RWPE2 (cell line): ENCODE measurements around the gene ERBB4.
A peak's percentile ranks its signal among the peaks of the same experiment; 100 is the strongest.

ENCODE experiments used
- ATAC-seq: fragments of 200-7000 bp; cut with Tn5 transposase; 3 replicates; pipeline ENCODE4 v1.9.1; 2021; ENCODE audit warnings: low read depth
- DNase-seq: peaks from one replicate; pipeline ENCODE4 v3.0.0-alpha.2; 2020; ENCODE audit warnings: low spot score
- H3K27ac ChIP-seq: fragments of 450-650 bp; 2 replicates; pipeline ENCODE4 v1.5.1; 2017; ENCODE audit warnings: mild to moderate bottlenecking; ENCODE audit not compliant: poor library complexity, severe bottlenecking
- H3K27me3 ChIP-seq: fragments of 250-450 bp; sonication (Bioruptor Pico); 2 replicates; pipeline ENCODE4 v1.5.1; 2021; ENCODE audit warnings: mild to moderate bottlenecking, moderate library complexity; ENCODE audit not compliant: insufficient read depth, poor library complexity, severe bottlenecking
- H3K36me3 ChIP-seq: fragments of 250-450 bp; sonication (Bioruptor Pico); 2 replicates; pipeline ENCODE4 v1.5.1; 2020; ENCODE audit warnings: low read depth, mild to moderate bottlenecking, moderate library complexity
- H3K4me1 ChIP-seq: fragments of 250-450 bp; sonication (Bioruptor Pico); 2 replicates; pipeline ENCODE4 v1.5.1; 2021; ENCODE audit warnings: mild to moderate bottlenecking, moderate library complexity; ENCODE audit not compliant: insufficient read depth, poor library complexity, severe bottlenecking
- H3K4me3 ChIP-seq: fragments of 250-450 bp; sonication (Bioruptor Pico); 2 replicates; pipeline ENCODE4 v1.5.1; 2021; ENCODE audit warnings: mild to moderate bottlenecking, moderate library complexity; ENCODE audit not compliant: severe bottlenecking
- H3K9me3 ChIP-seq: fragments of 250-450 bp; sonication (Bioruptor Pico); 2 replicates; pipeline ENCODE4 v1.5.1; 2021; ENCODE audit warnings: mild to moderate bottlenecking, moderate library complexity; ENCODE audit not compliant: severe bottlenecking
- TF ChIP-seq, protein P1 (sequence below): fragments of 450-650 bp; IDR thresholded peaks from one replicate; pipeline ENCODE4 v1.5.1; 2017; ENCODE audit warnings: mild to moderate bottlenecking, moderate library complexity; ENCODE audit not compliant: poor library complexity, severe bottlenecking

Gene ERBB4

DNA sequence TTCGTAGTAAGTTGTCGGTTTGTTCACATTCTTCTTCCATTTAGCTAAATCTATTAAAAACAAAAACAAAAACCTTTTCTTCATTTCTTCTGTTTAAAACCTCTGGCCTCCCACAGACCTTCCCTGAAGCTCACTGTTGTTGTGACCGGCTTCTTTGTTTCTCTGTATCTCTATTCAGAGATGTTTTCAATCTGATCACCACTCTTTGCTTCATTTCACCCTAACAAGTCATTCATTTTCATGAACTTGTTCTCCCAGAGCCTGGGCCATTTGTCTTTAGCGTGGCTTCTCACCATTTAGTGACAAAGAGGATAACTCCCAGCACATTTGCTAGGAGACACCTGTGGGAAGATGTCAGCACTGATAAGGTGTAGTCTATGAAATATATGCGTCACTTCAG is 794.2 kb downstream of the ERBB4 start:
- H3K27ac ChIP-seq = no peak overlapping the region
- ATAC-seq = no peak
- H3K9me3 ChIP-seq = no peaks in the 10 kb centered on the region
- no peaks in the 10 kb centered on the region for H3K36me3 ChIP-seq
- TF ChIP-seq, protein P1, sequence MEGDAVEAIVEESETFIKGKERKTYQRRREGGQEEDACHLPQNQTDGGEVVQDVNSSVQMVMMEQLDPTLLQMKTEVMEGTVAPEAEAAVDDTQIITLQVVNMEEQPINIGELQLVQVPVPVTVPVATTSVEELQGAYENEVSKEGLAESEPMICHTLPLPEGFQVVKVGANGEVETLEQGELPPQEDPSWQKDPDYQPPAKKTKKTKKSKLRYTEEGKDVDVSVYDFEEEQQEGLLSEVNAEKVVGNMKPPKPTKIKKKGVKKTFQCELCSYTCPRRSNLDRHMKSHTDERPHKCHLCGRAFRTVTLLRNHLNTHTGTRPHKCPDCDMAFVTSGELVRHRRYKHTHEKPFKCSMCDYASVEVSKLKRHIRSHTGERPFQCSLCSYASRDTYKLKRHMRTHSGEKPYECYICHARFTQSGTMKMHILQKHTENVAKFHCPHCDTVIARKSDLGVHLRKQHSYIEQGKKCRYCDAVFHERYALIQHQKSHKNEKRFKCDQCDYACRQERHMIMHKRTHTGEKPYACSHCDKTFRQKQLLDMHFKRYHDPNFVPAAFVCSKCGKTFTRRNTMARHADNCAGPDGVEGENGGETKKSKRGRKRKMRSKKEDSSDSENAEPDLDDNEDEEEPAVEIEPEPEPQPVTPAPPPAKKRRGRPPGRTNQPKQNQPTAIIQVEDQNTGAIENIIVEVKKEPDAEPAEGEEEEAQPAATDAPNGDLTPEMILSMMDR = no peak
- H3K4me1 ChIP-seq = no peaks in the 10 kb centered on the region
- no peak overlapping the region for H3K4me3 ChIP-seq
- DNase-seq = no peak
- no peaks in the 10 kb centered on the region for H3K27me3 ChIP-seq

DNA sequence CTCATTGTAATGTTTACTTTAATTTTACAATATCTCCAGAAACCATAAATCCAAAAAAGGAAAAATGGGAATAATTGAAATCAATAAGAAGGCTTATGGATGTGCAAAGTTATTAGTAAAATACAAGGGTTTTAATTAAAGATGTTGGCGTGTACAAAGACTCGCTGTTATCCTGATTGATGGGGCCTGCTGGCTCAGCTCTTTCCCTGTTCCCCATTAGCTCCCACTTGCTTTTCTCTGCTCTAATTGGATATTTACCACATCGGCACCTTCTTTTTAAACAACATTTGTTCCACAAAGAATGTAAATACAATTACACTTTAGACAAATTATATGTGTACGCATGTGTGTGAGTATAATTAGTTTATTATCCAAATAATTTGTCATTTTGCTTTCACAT is 796.6 kb downstream of the ERBB4 start:
- TF ChIP-seq, protein P1 = no peak
- ATAC-seq = no peak
- Histone ChIP-seq H3K36me3 (no peaks in the 10 kb centered on the region), H3K9me3 (no peaks in the 10 kb centered on the region), H3K27ac (no peak overlapping the region), H3K4me3 (no peak overlapping the region), H3K4me1 (peaks cover 7% of the 10 kb centered on the region), H3K27me3 (no peaks in the 10 kb centered on the region)
- no peak for DNase-seq

DNA sequence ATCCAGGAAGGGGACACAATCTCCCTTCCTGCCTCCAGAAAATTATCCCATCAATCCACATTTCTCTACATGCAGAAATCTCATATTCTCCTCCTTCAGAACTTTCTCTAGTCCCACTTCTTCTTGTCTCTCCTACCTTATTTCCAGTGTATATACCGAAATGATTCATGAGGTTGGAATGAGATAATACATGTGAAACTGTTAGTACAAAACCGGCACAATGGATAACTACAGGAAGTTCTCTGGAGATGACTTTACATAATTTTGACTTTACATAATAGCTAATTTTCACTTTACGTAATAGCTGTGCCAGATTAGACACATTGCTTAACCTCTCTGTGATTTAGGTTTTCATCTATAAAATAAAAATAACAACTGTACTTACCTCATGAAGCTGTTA is 801.3 kb downstream of the ERBB4 start:
- Histone ChIP-seq H3K9me3 (no peaks in the 10 kb centered on the region), H3K36me3 (no peaks in the 10 kb centered on the region), H3K4me3 (no peak overlapping the region), H3K27me3 (no peaks in the 10 kb centered on the region), H3K27ac (no peak overlapping the region), H3K4me1 (peaks cover 7% of the 10 kb centered on the region)
- TF ChIP-seq, protein P1 = no peak
- DNase-seq (no peak), ATAC-seq (peak; percentile 61; the same call in 2 of the 3 replicates)

DNA sequence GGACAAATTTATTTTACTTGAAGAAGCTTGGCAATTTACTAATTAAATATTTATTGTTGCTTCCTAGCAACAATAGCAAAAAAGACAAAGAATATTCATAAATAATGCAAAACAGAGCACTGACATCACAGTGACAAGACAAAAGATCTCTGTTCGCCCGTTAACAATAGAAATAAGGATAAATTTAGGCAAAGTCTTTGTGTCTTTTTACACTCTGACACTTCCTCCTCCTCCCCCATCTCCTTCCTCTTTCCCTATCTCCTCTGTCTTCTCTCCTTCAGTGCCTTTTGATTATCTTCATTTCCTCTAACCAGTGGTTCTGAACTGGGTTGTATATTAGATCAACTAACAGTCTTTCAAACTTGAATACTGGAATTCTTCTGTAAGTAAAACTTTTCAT is 808.4 kb downstream of the ERBB4 start:
- no peaks in the 10 kb centered on the region for H3K4me1 ChIP-seq
- ATAC-seq (no peak), DNase-seq (no peak)
- no peak overlapping the region for H3K27ac ChIP-seq
- no peaks in the 10 kb centered on the region for H3K27me3 ChIP-seq
- TF ChIP-seq, protein P1 = no peak
- H3K36me3 ChIP-seq = no peaks in the 10 kb centered on the region
- H3K9me3 ChIP-seq = no peaks in the 10 kb centered on the region
- no peak overlapping the region for H3K4me3 ChIP-seq

DNA sequence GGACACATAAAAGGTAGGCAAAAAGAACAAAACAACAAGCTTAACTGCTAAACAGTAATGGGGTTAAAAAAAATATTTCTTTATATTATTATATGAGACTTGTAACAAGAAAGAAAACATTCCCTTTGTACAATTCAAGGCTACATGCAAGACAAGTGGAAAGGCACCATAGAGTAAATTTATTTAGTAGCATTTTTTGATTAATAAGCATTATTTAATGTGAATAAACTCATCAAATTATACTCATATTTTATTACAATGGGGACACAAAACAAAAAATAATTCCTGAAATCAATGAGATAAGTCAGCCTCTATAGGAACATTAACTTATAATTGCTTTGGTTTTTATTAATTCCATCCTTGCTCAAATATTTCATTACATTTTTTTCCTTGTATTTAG is 809.2 kb downstream of the ERBB4 start:
- Histone ChIP-seq H3K27me3 (no peaks in the 10 kb centered on the region), H3K9me3 (no peaks in the 10 kb centered on the region), H3K4me3 (no peak overlapping the region), H3K27ac (no peak overlapping the region), H3K36me3 (no peaks in the 10 kb centered on the region), H3K4me1 (no peaks in the 10 kb centered on the region)
- DNase-seq (no peak), ATAC-seq (no peak)
- TF ChIP-seq, protein P1 = no peak
